IMR-90 (cell line): ENCODE results near the gene SLC6A17. TPM values are rescaled to one million over a fixed set of nuclear protein-coding genes. Genes with fewer than 3 reads are reported as not detected.

Experiments used
- ATAC-seq: fragments of 200-7000 bp; cut with Tn5 transposase; 2 replicates; pipeline ENCODE4 v1.9.1; 2020; ENCODE audit warnings: low read depth, mild to moderate bottlenecking, moderate library complexity
- BruUV-seq: library from RNA; stranded (reverse); fragments of 400-500 nt; replicated peaks from 2 replicates; lab custom pipeline; 2021; lab: Mats Ljungman, UMichigan
- CTCF ChIA-PET: fragments of 300-600 bp; formaldehyde crosslinking; extraction: SDS; loops from one replicate; lab custom pipeline; 2021; ENCODE audit warnings: antibody characterized with exemption; lab: Yijun Ruan, JAX
- POLR2A ChIA-PET: fragments of 300-600 bp; sonication (Branson Sonifier 250); formaldehyde crosslinking; loops from one replicate; lab custom pipeline; 2022; ENCODE audit warnings: antibody characterized with exemption; ENCODE audit not compliant: unreplicated experiment; lab: Charles Lee
- DNase-seq: peaks from one replicate; pipeline ENCODE4 v3.0.0; 2013
- H2AFZ ChIP-seq: replicated peaks from 2 replicates; pipeline ENCODE3; 2013; ENCODE audit warnings: low read length, mild to moderate bottlenecking; ENCODE audit not compliant: poor library complexity
- H2AK5ac ChIP-seq: 2 replicates; pipeline ENCODE4 v1.6.1; 2013; ENCODE audit warnings: low read depth, low read length, inconsistent platforms
- H2AK9ac ChIP-seq: replicated peaks from 2 replicates; pipeline ENCODE3; 2013; ENCODE audit warnings: mild to moderate bottlenecking, low read depth, low read length, moderate library complexity; ENCODE audit not compliant: poor library complexity
- H2BK120ac ChIP-seq: 2 replicates; pipeline ENCODE4 v1.6.1; 2013; ENCODE audit warnings: low read depth, low read length, inconsistent platforms
- H2BK15ac ChIP-seq: 3 replicates; pipeline ENCODE4 v1.6.1; 2013; ENCODE audit warnings: low read depth, low read length, inconsistent platforms
- H2BK20ac ChIP-seq: 2 replicates; pipeline ENCODE4 v1.6.1; 2013; ENCODE audit warnings: low read depth, mild to moderate bottlenecking, inconsistent platforms, low read length, moderate library complexity
- H2BK5ac ChIP-seq: 2 replicates; pipeline ENCODE4 v1.6.1; 2013; ENCODE audit warnings: mild to moderate bottlenecking, low read depth, low read length, inconsistent platforms; ENCODE audit not compliant: poor library complexity, severe bottlenecking
- H3K14ac ChIP-seq: replicated peaks from 2 replicates; pipeline ENCODE4 v1.6.1; 2013; ENCODE audit warnings: low read depth, low read length, inconsistent platforms
- H3K18ac ChIP-seq: 2 replicates; pipeline ENCODE4 v1.6.1; 2013; ENCODE audit warnings: low read depth, low read length, control low read depth
- H3K23ac ChIP-seq: 2 replicates; pipeline ENCODE4 v1.6.1; 2013; ENCODE audit warnings: low read depth, low read length, inconsistent platforms
- H3K27ac ChIP-seq: 2 replicates; pipeline ENCODE4 v1.5.1; 2013; ENCODE audit warnings: mild to moderate bottlenecking, control low read depth, low read length; ENCODE audit not compliant: insufficient read depth
- H3K27me3 ChIP-seq: 2 replicates; pipeline ENCODE4 v1.6.1; 2013; ENCODE audit warnings: low read length; ENCODE audit not compliant: control insufficient read depth, insufficient read depth
- H3K36me3 ChIP-seq: 2 replicates; pipeline ENCODE4 v1.6.1; 2013; ENCODE audit warnings: low read length, mixed read lengths; ENCODE audit not compliant: control insufficient read depth, insufficient read depth
- H3K4ac ChIP-seq: 2 replicates; pipeline ENCODE4 v1.6.1; 2013; ENCODE audit warnings: low read depth, low read length, inconsistent platforms
- H3K4me1 ChIP-seq: 2 replicates; pipeline ENCODE4 v1.6.1; 2013; ENCODE audit warnings: low read length, mixed read lengths; ENCODE audit not compliant: control insufficient read depth, insufficient read depth
- H3K4me2 ChIP-seq: 2 replicates; pipeline ENCODE4 v1.6.1; 2013; ENCODE audit warnings: low read depth, mild to moderate bottlenecking, control low read depth, low read length, moderate library complexity
- H3K4me3 ChIP-seq: 2 replicates; pipeline ENCODE4 v1.5.1; 2013; ENCODE audit warnings: low read depth, mild to moderate bottlenecking, control low read depth, low read length, moderate library complexity; ENCODE audit not compliant: insufficient read depth
- H3K56ac ChIP-seq: 2 replicates; pipeline ENCODE4 v1.6.1; 2013; ENCODE audit warnings: low read length, inconsistent platforms; ENCODE audit not compliant: insufficient read depth; ENCODE audit errors: extremely low read depth
- H3K79me1 ChIP-seq, 2 experiments: 2 replicates each; pipeline ENCODE4 v1.6.1; 2013; ENCODE audit warnings: low read length in 2 of 2, inconsistent platforms in 1 of 2, low read depth in 1 of 2
- H3K9ac ChIP-seq: 2 replicates; pipeline ENCODE4 v1.6.1; 2013; ENCODE audit warnings: low read depth, low read length, control low read depth
- H3K9me1 ChIP-seq: 2 replicates; pipeline ENCODE4 v1.6.1; 2013; ENCODE audit warnings: low read length, inconsistent platforms; ENCODE audit not compliant: insufficient read depth
- H3K9me3 ChIP-seq: 2 replicates; pipeline ENCODE4 v1.6.1; 2013; ENCODE audit warnings: low read length; ENCODE audit not compliant: control insufficient read depth, insufficient read depth
- H4K20me1 ChIP-seq: 2 replicates; pipeline ENCODE4 v1.6.1; 2013; ENCODE audit warnings: low read length, inconsistent platforms; ENCODE audit not compliant: insufficient read depth
- H4K5ac ChIP-seq: 2 replicates; pipeline ENCODE4 v1.6.1; 2013; ENCODE audit warnings: mild to moderate bottlenecking, low read depth, low read length, control low read depth
- H4K8ac ChIP-seq, 2 experiments: 2 replicates each; pipeline ENCODE4 v1.6.1; 2013; ENCODE audit warnings: low read depth in 2 of 2, low read length in 2 of 2, control low read depth in 1 of 2, inconsistent platforms in 1 of 2
- H4K91ac ChIP-seq: 2 replicates; pipeline ENCODE4 v1.6.1; 2013; ENCODE audit warnings: low read depth, low read length, inconsistent platforms; ENCODE audit not compliant: insufficient read depth
- BHLHE40 ChIP-seq: fragments of 150-350 bp; IDR thresholded peaks from 2 replicates; pipeline ENCODE4 v1.6.1; 2016; ENCODE audit warnings: mild to moderate bottlenecking, low read depth, low read length
- CEBPB ChIP-seq: IDR thresholded peaks from 2 replicates; pipeline ENCODE4 v1.6.1; 2012; ENCODE audit warnings: low read depth, low read length, improper control_type of control experiment
- FOS ChIP-seq: fragments of 150-350 bp; IDR thresholded peaks from 2 replicates; pipeline ENCODE4 v1.6.1; 2016; ENCODE audit warnings: low read depth, low read length
- MAFK ChIP-seq: IDR thresholded peaks from 2 replicates; pipeline ENCODE4 v1.6.1; 2012; ENCODE audit warnings: low read depth, low read length, improper control_type of control experiment
- MAZ ChIP-seq: IDR thresholded peaks from 2 replicates; pipeline ENCODE4 v1.6.1; 2012; ENCODE audit warnings: low read depth, mild to moderate bottlenecking, low read length, improper control_type of control experiment, moderate library complexity, borderline replicate concordance
- NFE2L2 ChIP-seq: fragments of 150-350 bp; IDR thresholded peaks from 2 replicates; pipeline ENCODE4 v1.6.1; 2016; ENCODE audit warnings: low read depth, mild to moderate bottlenecking, low read length
- POLR2A ChIP-seq: IDR thresholded peaks from 2 replicates; pipeline ENCODE4 v1.6.1; 2012; ENCODE audit warnings: mild to moderate bottlenecking, low read depth, low read length
- RAD21 ChIP-seq: IDR thresholded peaks from 2 replicates; pipeline ENCODE4 v1.6.1; 2012; ENCODE audit warnings: low read length, improper control_type of control experiment
- RFX5 ChIP-seq: IDR thresholded peaks from 2 replicates; pipeline ENCODE4 v1.8.0; 2012; ENCODE audit warnings: low read depth, mild to moderate bottlenecking, low read length, moderate library complexity
- SMC3 ChIP-seq: fragments of 150-350 bp; IDR thresholded peaks from 2 replicates; pipeline ENCODE4 v1.6.1; 2016; ENCODE audit warnings: low read depth, mild to moderate bottlenecking, antibody characterized with exemption, low read length, moderate library complexity
- USF2 ChIP-seq: fragments of 150-350 bp; IDR thresholded peaks from 2 replicates; pipeline ENCODE4 v1.6.1; 2017; ENCODE audit warnings: mild to moderate bottlenecking, antibody characterized with exemption, low read length, low read depth
- WGBS, 2 experiments: methylation state at CpG; one replicate each; pipeline versions ENCODE4 v1.1.5 to v1.1.7; 2013; ENCODE audit warnings: missing lambda C conversion rate in 2 of 2; ENCODE audit not compliant: insufficient read length in 1 of 2; ENCODE audit errors: extremely low coverage in 2 of 2; 5-methylcytosine and 5-hydroxymethylcytosine counted together
- dilution Hi-C: fragments of 300-500 bp; cut with HindIII; formaldehyde crosslinking; loops from one replicate; pipeline ENCODE4 v1.14.3; 2018; ENCODE audit warnings: low sequenced_read_pairs; ENCODE audit not compliant: unreplicated experiment
- in situ Hi-C: fragments of 300-500 bp; cut with MboI; formaldehyde crosslinking; loops from 3 replicates; pipeline ENCODE4 v1.14.3; 2019; ENCODE audit warnings: low sequenced_read_pairs, inconsistent platforms, mixed read lengths
- intact Hi-C: fragments of 100-400 bp; cut with micrococcal nuclease; formaldehyde crosslinking; loops from 2 replicates; pipeline ENCODE4 v1.10.0; 2022
- polyA plus RNA-seq, 3 experiments: library from polyadenylated mRNA; depleted of rRNA; stranded (reverse); fragments of >200 nt; gene quantifications; 2 replicates each; pipeline ENCODE4 v1.2.3, GENCODE V29; 2012; ENCODE audit warnings: low replicate concordance in 1 of 3
- total RNA-seq: library from RNA; depleted of rRNA; stranded (reverse); fragments of >200 nt; gene quantifications from 2 replicates; pipeline ENCODE4 v1.2.3, GENCODE V29; 2012
- TF ChIP-seq, protein P1 (sequence below): conservative IDR thresholded peaks from 2 replicates; pipeline ENCODE4 v1.5.1; 2012; ENCODE audit warnings: mild to moderate bottlenecking, low read depth, low read length, improper control_type of control experiment
- TF ChIP-seq, protein P2 (sequence below): fragments of 150-350 bp; IDR thresholded peaks from 2 replicates; pipeline ENCODE4 v1.6.1; 2016; ENCODE audit warnings: low read depth, mild to moderate bottlenecking, low read length, moderate library complexity, borderline replicate concordance

SLC6A17 gene
- total and polyA plus RNA-seq, 2 of the 4 experiments (the other 2 are of a cell fraction) = 0.54 to 0.82 TPM

DNA sequence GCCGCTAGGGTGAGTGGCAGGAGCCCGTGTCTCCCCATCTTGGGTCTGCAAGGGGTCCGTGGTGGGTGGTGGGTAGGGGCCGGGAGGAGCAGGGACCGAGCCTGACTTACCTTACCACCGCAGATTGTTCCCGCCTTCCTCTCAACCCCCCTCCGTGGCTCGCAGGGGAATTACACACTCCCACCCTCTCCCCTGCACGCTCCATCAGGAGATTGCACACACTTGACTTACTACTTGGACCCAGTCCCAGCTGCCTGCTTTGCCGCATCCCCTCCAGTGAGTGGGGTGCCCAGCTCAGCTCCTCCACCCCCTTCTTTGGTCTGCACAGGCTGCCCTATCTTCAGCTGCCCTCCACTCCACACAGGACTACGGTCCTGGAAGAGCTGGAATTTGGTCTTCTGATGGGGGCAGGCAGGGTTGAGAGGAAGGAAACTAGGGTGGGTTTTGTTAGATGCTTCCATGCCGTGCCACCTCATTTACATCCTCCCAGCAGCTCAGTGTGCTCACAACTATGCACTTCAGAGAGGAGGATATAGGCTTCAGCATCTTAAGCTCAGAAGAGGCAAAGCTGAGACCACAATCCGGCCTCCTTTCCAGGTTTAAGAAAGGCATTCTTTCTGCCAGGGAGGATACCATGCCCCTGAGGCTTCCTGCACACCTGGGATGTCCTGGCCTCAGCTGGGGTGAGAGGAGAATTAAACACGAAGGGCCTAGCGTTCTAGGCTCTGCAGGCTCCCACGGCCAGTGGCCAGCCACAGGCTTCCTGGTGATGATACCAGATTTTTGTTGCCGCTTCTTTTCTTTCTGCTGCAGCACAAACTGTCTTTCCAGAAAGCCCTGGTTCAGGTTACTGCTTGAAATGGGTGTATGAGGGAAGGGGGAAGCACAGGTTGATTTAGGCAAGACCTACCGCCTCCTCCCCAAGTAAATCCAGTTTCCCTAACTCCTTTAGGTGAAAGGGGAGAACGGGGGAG is 62.2 kb downstream of the SLC6A17 start (continued):
- no peak for TF ChIP-seq MAFK

DNA sequence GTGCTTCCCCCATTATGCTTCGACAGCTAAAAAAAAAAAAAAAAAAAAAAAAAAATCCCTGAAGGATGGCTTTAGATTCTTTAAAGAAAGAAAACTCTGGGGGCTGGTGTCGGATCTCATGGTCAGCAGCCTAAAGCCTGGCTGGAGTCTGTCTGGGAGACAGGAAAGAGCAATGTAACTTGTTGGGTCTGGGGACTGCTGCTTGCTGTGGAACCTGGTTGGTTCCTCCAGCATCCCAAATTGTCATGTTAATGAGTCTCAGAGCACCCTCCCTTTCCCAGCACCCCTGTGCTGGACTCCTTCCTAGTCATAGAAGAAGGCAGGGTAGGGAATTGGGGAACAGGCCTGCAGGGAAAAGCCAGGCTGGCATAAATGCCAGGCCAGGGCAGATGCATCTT is 62.8 kb downstream of the SLC6A17 start:
- Histone ChIP-seq H4K5ac (no peak overlapping the region), H3K14ac (no peak overlapping the region), H2AK5ac (no peak overlapping the region), H2AK9ac (no peak overlapping the region), H2BK15ac (no peak overlapping the region), H3K9me1 (no peaks in the 10 kb centered on the region), H4K8ac (no peak overlapping the region), H4K20me1 (peaks cover 3% of the 10 kb centered on the region), H3K27ac (no peak overlapping the region), H3K4ac (no peak overlapping the region), H3K36me3 (no peaks in the 10 kb centered on the region), H3K9me3 (no peaks in the 10 kb centered on the region), H2BK5ac (no peak overlapping the region), H2BK20ac (no peak overlapping the region), H4K91ac (no peak overlapping the region), H3K27me3 (peaks cover 62% of the 10 kb centered on the region), H3K23ac (no peak overlapping the region), H2AFZ (no peak overlapping the region), H3K4me2 (no peak overlapping the region), H3K79me1 (no peaks in the 10 kb centered on the region), H3K9ac (no peak overlapping the region), H3K18ac (no peak overlapping the region), H3K4me3 (no peak overlapping the region), H2BK120ac (no peak overlapping the region), H3K4me1 (no peaks in the 10 kb centered on the region), H3K56ac (no peak overlapping the region)
- dilution Hi-C loops = no loop called here
- POLR2A ChIA-PET = no interaction called here
- no TSS peak for BruUV-seq
- no CpG with 5 or more reads among the region's 2 CpGs for WGBS, 2 experiments
- intact Hi-C loops = no loop called here
- in situ Hi-C loops = no loop called here
- no peak for ATAC-seq
- CTCF ChIA-PET = no interaction called here
- no peak for DNase-seq
- TF ChIP-seq, protein P1, sequence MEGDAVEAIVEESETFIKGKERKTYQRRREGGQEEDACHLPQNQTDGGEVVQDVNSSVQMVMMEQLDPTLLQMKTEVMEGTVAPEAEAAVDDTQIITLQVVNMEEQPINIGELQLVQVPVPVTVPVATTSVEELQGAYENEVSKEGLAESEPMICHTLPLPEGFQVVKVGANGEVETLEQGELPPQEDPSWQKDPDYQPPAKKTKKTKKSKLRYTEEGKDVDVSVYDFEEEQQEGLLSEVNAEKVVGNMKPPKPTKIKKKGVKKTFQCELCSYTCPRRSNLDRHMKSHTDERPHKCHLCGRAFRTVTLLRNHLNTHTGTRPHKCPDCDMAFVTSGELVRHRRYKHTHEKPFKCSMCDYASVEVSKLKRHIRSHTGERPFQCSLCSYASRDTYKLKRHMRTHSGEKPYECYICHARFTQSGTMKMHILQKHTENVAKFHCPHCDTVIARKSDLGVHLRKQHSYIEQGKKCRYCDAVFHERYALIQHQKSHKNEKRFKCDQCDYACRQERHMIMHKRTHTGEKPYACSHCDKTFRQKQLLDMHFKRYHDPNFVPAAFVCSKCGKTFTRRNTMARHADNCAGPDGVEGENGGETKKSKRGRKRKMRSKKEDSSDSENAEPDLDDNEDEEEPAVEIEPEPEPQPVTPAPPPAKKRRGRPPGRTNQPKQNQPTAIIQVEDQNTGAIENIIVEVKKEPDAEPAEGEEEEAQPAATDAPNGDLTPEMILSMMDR = no peak
- TF ChIP-seq BHLHE40 (no peak), RFX5 (no peak), USF2 (no peak), MAFK (no peak), SMC3 (no peak), RAD21 (no peak), NFE2L2 (no peak), CEBPB (no peak), FOS (no peak), MAZ (no peak), POLR2A (no peak)
- TF ChIP-seq, protein P2, sequence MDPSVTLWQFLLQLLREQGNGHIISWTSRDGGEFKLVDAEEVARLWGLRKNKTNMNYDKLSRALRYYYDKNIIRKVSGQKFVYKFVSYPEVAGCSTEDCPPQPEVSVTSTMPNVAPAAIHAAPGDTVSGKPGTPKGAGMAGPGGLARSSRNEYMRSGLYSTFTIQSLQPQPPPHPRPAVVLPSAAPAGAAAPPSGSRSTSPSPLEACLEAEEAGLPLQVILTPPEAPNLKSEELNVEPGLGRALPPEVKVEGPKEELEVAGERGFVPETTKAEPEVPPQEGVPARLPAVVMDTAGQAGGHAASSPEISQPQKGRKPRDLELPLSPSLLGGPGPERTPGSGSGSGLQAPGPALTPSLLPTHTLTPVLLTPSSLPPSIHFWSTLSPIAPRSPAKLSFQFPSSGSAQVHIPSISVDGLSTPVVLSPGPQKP = no peak
